HG03354 (cell line): Measurements from ENCODE around the gene MN1.

ENCODE experiments used
- ATAC-seq: cut with Tn5 transposase; IDR thresholded peaks from one replicate; pipeline ENCODE4 v1.9.1; 2021; ENCODE audit warnings: mild to moderate bottlenecking; ENCODE audit not compliant: unreplicated experiment, poor library complexity, severe bottlenecking

Gene MN1

GRCh38 chr22:27723708-27724107, 77.8 kb downstream of the MN1 start:
- ATAC-seq: no peak

- ATAC-seq: no peak
Measured at GRCh38 chr22:27723158-27723557, 78.4 kb downstream of the MN1 start.

GRCh38 chr22:27720860-27721259, 80.7 kb downstream of the MN1 start:
- ATAC-seq: no peak

GRCh38 chr22:27719535-27720227, 81.9 kb downstream of the MN1 start:
- no peak for ATAC-seq

GRCh38 chr22:27719036-27719347, 82.6 kb downstream of the MN1 start:
- no peak for ATAC-seq

GRCh38 chr22:27718186-27719035, 83.1 kb downstream of the MN1 start:
- no peak for ATAC-seq

GRCh38 chr22:27717094-27717493, 84.5 kb downstream of the MN1 start:
- no peak for ATAC-seq

GRCh38 chr22:27716074-27716473, 85.5 kb downstream of the MN1 start:
- ATAC-seq: no peak

GRCh38 chr22:27715106-27715505, 86.5 kb downstream of the MN1 start:
- ATAC-seq: no peak

- no peak for ATAC-seq
Measured at GRCh38 chr22:27714068-27714467, 87.5 kb downstream of the MN1 start.

GRCh38 chr22:27713461-27713860, 88.1 kb downstream of the MN1 start:
- no peak for ATAC-seq

- ATAC-seq: no peak
Measured at GRCh38 chr22:27711756-27712155, 89.8 kb downstream of the MN1 start.

GRCh38 chr22:27711012-27711411, 90.5 kb downstream of the MN1 start:
- no peak for ATAC-seq

- no peak for ATAC-seq
Measured at GRCh38 chr22:27709919-27710675, 91.5 kb downstream of the MN1 start.

- ATAC-seq: no peak
Measured at GRCh38 chr22:27706489-27706888, 95.1 kb downstream of the MN1 start.

GRCh38 chr22:27705408-27706080, 96.0 kb downstream of the MN1 start:
- ATAC-seq: no peak

- no peak for ATAC-seq
Measured at GRCh38 chr22:27704581-27704980, 97.0 kb downstream of the MN1 start.

- ATAC-seq: no peak
Measured at GRCh38 chr22:27699383-27700019, 102.1 kb downstream of the MN1 start.

- no peak for ATAC-seq
Measured at GRCh38 chr22:27698813-27699212, 102.7 kb downstream of the MN1 start.
